GM13977 (cell line): ENCODE results near the gene MSRB3.

Experiments used
- DNase-seq: peaks from one replicate; pipeline ENCODE4 v3.0.0; 2012; ENCODE audit warnings: low spot score
- CTCF ChIP-seq: IDR thresholded peaks from 2 replicates; pipeline ENCODE4 v1.5.1; 2012; ENCODE audit warnings: mild to moderate bottlenecking, control low read depth; ENCODE audit not compliant: insufficient read depth; ENCODE audit errors: extremely low read depth, missing control alignments
- in situ Hi-C: fragments of 300-500 bp; cut with MboI; formaldehyde crosslinking; loops from one replicate; pipeline ENCODE4 v1.12.0; 2022; ENCODE audit warnings: low sequenced_read_pairs, low pct_unique_long_range_greater_than_20kb, mixed read lengths, inconsistent platforms; ENCODE audit not compliant: unreplicated experiment

Gene MSRB3

GRCh38 chr12:65252515-65252914 is 26.0 kb upstream of the MSRB3 start:
- DNase-seq, result no peak
- TF ChIP-seq CTCF, result no peak
- in situ Hi-C loops, result no loop called here

GRCh38 chr12:65257986-65258385 is 20.5 kb upstream of the MSRB3 start:
- in situ Hi-C loops, result no loop called here
- no peak for DNase-seq
- no peak for TF ChIP-seq CTCF

GRCh38 chr12:65259501-65259900 is 19.0 kb upstream of the MSRB3 start:
- in situ Hi-C loops, result no loop called here
- DNase-seq, result no peak
- TF ChIP-seq CTCF, result no peak

- TF ChIP-seq CTCF, result no peak
- no peak for DNase-seq
- in situ Hi-C loops, result no loop called here
These were observed 14.7 kb upstream of the MSRB3 start for GRCh38 chr12:65263777-65264176.

- TF ChIP-seq CTCF, result no peak
- in situ Hi-C loops, result no loop called here
- no peak for DNase-seq
These were observed 12.1 kb upstream of the MSRB3 start for GRCh38 chr12:65266408-65266807.

GRCh38 chr12:65269603-65270002 is 8.9 kb upstream of the MSRB3 start:
- DNase-seq, result no peak
- in situ Hi-C loops, result no loop called here
- no peak for TF ChIP-seq CTCF
